NCI-H524 treated with DMSO at 0.1 percent for 48 hours (cell line): ENCODE measurements around the gene PLEKHG3.

Experiments used
- DNase-seq: peaks from one replicate; lab custom pipeline; 2025; lab: John Stamatoyannopoulos, UW

Gene PLEKHG3

DNA sequence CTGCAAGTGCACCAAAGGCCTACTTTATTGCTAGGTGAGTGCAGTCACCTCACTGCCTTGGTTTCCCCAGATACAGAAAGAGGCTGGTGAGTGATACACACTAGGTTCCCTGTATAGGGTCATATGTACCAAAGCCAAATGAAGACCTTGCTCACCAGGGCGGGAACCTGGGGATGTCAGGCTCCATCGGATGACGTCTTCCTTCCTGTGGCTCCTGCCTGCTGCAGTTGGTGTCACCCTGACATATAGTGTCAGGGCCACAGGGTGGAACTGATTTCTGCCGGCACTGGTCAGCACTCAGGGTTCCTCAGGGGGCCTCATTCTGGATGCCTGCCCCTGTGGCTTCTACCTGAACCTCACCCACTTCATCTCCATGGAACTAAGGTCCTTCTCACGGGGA is 43.1 kb downstream of the PLEKHG3 start:
- DNase-seq, result no peak

DNA sequence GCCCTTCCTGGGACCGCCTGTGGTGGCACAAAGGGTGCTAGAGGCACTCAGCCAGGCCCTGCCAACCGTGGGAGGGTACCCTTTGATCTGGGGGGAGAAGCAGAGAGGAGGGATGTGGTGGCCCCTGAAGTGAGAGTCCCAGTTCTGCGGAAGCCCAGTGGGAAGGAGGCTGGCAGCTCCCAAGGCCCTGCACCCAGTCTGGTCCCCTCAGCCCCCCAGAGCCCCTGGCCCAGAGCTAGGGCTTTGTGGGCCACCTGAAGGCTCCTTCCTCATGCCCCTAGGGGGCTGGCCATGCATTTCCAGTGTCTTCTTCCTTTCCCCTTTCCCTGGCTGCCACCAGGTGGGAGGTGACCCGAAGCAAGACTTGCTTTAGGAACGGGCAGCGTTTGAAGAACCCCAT is 44.3 kb downstream of the PLEKHG3 start:
- no peak for DNase-seq

DNA sequence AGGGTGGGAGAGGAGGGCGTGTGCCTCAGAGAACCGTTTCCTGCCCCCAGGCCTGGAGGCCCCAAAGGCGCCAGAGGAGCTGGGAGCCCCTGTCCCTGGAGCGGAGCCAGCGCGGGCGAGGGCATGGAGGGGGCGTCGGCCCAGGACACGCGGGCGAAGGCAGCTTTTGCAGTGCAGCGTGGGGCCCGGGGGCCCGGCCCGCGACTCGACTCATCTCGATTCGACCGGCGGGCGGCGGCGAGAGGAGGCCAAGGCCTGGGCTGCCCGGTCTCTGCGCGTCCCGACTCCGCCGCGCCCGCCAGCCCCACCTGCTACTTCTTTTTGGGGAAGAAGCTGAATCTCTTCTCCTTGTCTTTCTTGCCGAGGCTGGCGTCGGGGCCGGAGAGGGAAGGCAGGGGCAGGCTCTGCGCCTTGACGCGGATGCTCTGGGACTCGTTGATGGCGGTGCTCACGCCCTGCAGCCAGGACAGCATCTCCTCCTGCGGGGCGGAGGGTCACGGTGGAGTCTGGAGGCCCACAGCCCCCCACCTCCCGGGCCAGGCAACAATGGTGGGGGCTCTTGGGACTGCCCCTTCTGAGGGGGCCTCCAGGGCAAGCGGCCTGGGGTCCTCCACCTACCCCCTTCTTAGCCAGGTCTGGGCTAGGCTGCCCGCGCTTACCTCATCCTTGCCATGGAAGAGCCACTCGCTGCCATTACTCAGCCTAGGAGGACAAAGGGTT is 44.9 kb downstream of the PLEKHG3 start:
- DNase-seq, result no peak

DNA sequence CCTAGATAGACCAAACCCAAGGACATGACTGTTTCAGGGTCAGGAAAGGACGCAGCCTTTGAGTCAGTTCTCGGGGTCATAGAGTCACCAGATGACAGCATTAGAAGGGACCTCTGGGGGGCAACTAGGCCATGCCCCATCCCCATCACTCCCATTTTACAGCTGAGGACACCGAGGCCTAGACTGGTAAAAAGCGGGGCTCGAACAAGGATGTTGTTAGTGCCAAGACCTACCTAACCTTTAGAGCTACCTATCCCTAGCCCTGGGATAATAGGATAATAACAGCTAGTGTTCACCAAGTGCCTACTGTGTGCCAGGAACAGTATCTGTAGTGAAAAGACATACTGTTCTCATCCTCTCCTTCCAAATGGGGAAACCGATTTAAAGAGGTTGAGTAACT is 48.7 kb downstream of the PLEKHG3 start:
- no peak for DNase-seq

DNA sequence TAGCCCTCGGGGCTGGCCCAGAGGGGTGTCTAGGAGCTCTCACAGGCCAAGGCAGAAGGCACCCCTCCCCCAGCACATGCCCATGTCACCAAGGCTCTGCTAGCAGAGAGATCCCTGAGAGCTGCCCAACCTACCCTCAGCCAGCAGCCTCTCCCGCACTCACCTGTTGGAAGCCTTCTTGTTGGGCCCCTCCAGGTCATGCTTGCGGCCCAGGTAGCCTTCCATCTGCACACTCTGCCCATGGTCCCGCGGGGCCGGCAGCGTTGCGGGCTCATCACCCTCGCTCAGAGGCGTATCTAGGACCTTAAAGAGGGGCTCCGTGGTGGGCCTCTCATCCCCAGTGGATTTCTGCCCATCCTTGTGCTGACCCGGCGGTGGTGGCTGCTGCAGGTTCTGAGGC is 49.1 kb downstream of the PLEKHG3 start:
- no peak for DNase-seq

DNA sequence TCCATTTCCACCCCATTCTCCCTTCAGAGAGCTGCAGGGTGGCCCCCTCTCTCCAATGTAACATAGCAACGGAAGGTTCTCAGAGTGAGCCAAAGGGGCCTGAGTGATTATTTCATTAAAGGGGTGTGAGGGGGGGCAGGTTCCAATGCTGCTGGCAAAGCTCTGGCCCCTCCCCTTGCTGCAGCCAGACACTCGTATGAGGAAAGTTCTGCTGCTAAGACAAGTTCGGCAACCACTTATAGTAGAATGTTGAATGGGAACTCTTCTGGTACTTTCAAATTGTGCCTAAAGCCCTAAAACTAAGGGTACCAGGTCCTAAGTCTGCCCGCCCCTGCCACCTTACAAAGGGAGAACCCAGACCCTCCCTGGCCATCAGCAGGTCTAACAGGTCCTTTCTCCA is 49.8 kb downstream of the PLEKHG3 start:
- DNase-seq, result no peak

DNA sequence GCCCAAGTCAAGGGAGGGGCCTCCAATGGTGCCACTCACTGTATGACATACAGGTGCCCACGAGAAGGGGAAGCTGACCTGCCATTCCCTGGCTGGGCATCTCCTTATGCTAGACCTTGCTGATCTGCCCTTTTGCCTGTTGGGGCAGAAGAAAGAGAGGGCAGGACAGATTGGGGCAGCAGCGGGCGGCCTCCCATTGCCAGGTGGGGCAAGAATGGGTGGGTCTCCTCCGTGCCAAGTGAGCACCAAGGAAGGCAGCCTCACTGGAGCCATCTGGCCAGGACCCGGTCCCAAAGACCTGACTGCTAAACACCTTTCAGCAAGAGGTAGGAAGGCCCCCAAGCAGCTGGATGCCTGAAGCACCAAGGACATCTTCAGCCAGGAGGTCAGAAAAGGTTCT is 50.5 kb downstream of the PLEKHG3 start:
- no peak for DNase-seq

DNA sequence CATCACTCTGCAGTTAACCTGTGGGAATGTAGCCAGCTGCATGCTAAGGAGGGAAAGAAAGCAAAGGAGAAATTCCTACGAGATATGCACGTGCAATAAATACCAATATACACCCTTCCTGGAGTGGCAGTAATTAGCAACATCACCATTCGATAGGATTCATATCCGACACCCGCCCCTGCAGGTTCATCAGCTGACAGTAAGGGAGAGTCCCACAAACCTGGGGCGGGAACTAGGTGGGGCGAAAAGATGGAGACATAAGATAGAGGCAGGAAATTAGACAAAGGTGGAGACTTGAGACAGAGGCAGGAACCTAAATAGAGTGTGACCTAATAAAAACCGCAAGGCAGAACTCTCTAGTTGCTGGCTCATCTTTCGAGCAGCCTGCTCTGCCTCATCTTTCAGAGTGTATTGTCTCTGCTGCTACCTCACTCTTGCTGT is 51.6 kb downstream of the PLEKHG3 start:
- DNase-seq, result no peak

DNA sequence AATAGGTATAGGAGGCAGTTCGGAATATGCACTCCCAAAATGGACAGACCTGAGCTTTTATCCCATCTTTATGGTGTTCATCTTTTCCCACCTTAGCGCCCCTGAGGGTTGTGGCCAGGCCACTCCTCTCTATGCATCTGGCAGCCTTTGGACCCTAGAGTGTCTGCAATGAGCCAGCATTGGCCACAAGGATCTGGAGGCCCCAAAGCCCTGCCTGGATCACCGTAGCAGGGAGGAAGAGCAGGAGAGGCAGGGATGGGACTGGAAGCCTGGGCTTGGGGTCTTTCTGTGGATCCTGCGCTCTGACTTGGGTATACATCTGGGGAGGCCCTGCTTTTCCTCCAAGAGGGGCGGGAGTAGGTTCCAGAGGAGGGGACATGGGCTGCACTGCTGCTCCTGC is 52.5 kb downstream of the PLEKHG3 start:
- no peak for DNase-seq

DNA sequence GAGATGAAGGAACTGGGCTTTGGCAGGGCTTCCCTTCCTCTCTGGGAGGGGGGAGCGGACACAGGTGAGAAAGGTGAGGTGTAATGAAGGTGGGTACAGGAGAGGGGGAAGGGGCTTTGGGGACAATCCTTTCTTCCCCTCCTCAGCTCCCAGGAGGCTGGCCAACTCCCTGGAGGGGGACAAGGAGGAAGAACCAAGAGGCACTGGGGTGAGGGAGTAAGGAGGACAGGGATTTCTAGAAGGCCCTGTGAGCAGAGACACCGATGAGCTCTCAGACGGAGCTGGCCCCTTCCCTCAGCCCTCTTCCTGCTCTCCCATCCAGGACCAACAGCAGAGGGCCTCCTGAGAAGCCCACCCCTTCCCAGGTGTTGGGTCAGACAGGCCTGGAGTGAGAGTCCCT is 53.4 kb downstream of the PLEKHG3 start:
- no peak for DNase-seq

DNA sequence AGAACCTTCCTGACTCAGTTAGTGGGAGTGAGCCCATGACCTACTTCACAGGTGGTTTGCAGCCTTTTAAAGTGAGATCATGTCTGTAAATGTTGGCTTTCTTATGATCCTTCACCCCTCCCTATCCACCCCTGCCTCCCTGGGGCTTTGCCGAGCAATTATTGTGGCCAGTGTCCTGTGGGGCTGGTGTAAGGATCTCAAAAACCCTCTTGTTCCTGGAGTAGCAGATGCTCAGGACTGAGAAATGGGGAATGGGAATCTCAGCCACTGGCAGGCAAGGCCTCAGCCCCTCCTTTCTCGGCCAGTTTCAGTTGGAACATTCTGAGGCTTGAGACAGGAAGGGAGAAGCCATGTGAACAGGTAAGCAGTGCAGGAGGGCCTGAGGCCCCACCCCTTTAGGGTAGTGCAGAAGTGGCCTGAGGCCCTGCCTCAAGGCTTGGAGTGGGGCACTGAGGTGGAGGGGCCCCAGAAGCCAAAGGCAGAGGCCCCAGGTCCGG is 53.8 kb downstream of the PLEKHG3 start:
- DNase-seq, result peak; percentile 25

DNA sequence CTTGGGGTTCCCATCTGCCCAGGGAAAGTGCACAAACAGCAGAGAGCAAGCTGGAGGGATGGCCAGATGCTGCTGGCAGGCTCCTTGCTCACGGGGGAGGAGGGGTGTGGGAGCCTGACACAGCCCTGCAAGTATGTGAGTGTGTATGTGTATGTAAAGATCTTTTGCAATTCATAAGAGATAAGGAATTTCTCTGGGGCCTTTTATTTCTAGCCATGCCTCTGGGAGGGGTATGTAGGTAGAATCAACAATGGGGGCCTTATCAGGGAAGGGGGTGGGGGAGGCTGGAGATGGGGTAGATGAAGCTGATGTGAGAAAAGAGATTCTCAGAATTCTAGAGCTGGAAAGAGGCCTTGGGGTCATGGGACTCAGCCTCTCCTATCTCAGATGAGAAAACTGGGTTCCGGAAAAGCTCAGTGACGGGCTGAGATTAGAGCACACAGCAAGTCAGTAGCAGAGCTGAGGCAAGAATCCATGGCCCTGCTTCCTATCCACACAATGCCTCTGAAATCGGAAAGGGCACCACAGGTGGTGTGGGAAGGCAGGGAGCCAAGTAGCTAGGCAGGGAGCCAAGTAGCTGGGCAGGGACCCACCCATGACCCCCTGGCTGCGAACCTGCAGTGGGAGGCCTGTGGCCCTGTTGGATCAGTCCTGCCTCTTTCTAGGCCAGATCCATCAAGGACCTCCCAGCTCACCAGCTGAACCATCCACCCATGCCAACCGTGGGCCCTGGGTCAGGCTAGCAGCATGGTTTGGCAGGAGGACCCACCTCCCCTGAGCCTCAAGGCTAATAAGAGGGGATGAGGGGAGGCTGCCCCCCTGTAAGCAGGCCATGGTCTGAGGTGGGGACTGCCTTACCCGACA is 54.7 kb downstream of the PLEKHG3 start:
- DNase-seq, result peak; percentile 48

DNA sequence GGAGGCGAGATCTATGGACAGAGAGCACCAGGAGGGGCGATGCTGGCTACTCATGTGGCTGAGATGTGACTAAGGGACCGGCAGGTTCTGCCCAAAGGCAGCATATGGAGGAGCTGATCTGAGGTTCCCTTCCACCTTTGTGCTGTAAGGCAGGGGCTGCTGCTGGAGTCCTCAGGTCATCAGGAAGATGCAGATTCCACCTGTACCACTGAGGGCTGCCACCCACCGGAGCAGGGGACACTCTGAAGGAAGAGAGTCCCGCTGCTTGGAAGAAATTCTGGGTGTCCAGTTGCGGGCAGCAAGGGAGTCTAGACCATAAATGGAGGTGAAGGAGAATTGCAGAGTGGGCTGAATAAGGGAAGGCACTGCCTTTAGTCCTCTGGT is 55.3 kb downstream of the PLEKHG3 start:
- no peak for DNase-seq

DNA sequence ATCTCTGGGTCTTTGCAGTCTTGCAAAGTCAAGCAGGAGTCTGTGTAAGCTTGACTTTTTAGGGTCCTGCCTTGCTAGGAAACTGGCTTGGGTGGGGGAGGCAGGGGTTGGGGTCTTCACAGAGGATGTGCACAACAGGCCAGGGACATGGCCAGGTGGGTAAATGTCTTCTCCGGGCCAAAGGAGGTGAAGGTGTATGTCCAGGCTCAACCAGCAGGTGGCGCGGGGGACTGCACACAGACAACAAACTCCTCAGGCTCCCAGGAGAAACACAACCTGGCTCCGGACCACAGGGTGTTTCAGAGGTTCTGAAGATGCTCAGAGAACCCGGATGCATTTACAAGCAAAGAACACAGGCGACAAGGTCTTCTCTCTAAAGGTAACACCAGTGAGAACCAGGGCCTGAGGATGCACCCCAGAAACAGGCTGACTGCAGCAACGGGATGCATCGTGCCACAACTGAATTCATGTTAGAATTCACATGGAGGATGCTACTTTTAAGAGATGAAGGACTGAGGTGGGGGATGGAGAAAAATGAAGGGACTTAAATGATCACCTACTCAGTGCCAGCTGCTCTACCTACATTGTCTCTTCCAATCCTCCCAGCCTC is 56.0 kb downstream of the PLEKHG3 start:
- no peak for DNase-seq

DNA sequence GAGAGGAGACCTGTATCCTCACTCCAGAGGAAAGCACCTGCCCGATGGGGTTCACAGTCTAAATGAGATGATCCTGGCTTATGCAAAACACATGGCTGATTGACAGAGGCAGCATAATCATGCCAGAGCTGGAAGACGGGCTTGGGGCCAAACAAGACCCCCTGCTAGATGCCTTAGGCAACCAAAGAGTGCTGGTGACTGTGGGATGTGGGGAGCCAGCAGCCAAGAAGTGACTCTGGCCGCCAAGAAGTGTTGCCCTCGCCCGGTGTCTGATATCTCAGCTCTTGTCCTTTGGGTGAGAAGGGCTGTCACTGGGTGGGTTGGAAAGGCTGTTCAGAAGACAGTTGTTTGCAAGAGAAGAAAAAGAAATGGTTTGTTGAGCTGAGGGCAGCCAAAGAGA is 56.7 kb downstream of the PLEKHG3 start:
- no peak for DNase-seq

DNA sequence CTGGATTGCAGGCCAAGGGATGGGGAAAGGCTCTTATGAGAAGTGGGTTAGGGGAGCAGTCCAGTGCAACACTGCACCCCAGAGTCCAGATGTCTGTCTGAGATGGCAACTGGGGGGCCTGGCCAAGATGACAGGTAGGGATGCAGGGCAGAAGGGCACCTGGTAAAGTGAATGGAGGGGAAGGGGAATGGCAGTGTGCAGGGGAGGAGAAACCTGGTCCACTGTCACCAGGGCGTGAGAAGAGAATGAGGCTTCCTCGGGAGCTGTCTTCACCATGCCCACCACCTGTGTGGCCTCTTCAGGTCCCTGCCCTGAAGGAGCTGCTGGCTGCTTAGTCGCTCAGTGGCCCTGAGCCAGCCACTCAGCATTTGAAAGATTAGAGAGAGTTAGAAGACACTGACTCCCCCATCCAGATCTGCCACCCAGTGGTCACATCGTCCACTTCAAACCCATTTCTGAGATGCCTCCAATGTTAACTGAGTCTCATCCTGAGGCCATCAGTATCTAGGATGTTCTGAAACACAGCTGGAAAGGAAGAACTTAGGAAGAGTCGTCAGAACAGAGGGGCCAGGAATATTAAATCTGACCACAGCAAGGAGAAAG is 57.3 kb downstream of the PLEKHG3 start:
- no peak for DNase-seq

DNA sequence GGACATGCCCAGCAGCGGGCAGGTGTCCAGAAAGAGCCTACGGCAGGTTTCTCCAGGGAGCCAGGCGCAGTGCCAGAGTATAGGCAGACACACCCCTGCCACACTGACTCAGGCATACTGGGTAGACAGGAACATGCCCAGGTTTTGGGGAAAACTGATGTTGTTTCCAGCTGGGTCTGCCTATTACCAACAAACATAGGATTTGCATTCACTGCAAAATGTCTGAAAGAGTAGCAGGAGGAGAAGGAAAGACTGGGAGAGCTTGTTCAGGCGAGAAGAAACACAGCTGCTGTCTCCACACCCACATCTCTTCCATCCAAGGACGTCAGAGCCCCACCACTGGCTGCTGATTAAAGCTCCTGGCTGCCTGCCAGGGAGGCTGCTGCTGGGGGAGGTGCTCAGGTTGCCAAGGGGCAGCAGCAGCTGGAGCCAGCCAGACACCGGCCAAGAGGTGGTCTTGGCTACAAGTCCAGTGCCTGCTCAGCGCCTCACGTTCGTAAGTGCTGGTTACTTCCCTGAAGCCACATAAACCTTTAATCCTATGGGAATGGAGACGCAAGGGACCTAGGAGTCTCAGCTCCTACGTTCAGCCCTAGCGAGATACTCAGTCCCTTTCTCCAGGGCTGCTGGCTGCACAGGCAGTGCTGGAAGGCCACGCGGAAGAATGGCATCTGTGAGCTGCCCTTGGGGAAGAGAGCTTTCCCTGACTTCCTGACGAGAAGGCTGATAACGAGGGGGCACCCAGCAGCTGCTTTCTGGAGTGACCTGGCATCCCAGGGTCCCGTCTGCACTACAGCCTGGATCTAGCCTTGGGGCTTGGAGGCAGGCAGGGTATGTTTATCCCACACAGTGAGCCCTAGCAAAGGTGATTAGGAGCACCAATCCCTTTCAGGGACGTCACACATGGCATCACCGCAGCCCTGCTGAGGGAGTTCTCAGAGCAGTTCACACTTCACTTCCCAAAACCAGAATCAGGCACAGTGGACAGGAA is 58.1 kb downstream of the PLEKHG3 start:
- peak; percentile 87 for DNase-seq

DNA sequence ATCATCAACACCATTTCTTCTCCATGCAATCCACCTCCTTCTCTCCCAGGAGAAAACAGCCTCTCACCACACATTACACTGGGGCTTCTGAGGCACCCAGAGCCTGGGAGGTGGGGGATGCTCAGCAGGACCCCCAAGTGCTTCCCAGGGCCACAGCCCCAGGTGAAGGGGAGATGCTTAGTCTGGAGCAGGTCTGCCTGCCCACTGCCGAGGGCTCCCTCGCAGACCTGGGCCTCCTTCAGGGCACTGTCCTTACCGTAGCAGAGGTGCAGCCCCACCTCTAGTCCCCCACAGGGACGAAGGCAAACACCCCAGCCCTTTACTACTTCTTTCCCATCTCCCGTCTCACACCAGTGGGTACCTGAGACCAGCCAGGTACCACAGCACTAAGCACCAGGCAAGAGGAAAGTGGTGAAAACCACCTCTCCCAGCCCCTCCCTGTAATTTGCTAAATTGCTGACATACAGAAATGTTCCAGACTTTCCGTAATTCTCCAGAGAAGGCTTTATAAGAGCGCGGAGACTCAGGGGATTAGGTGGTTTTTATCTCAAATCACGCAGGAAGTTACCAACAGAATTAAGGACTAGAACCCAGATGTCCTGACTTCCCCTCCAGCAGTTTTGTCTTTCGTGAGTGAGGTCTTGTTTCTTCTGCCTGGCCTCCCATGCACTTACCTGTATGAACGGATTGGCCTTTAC is 59.0 kb downstream of the PLEKHG3 start:
- no peak for DNase-seq

DNA sequence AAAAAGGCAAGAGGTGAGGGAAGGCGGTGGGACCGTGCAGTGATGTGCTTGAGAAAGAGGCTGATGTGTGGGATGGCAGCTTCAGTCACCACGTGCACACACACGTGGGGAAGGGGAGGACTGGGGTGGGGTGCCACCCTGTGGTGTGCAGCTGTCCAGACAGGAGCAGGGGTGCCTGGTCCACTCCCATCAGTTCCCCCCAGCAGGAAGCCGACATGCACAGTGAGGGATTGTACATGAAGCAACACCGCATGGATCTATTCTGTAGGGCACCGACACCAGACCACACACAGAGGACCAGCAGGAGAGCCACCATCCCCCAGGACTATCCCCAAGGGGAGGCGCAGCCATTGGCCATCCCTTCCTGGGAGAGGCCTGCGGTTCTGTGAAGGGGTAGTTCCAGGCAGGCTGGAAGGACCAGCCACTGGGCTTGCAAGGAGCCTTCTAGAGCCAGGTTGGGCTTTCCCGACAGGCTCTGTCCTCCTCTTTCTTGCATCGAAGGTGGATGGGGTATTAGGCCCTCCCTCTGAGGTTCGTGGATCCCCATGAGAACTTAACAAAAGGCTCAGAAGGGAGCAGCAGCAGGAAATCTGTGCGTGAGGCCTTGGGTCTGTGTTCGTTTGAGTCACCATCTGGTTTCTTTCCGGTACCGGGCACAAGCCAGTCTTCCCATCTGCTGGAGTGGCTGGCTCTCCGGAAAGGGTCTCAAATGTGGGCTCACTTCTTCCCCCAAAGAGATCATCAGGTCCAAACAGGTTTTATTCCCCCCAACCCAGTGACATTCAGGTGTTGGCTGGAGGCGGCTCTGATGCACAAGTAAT is 59.8 kb downstream of the PLEKHG3 start:
- DNase-seq, result peak; percentile 87
